ENCODE measurements around the gene ATXN1.

ATXN1 gene

GRCh38 chr6:16471910-16472297 is 289.4 kb downstream of the ATXN1 start:
- no peak overlapping the region for H3K4me3 ChIP-seq (IDR thresholded peaks at IDR 0.05; ENCODE audit: insufficient read depth, low read depth, low read length)
- no peaks in the 10 kb centered on the region for H3K79me2 ChIP-seq (ENCODE audit: insufficient read depth, low read depth)
- H3K9ac ChIP-seq = no peak overlapping the region
- H3K27ac ChIP-seq = peak overlapping the region; percentile 54; the same call in 1 of the 2 replicates
- H4K20me1 ChIP-seq (ENCODE audit: insufficient read depth) = no peaks in the 10 kb centered on the region
- TF ChIP-seq CTCF (conservative IDR thresholded peaks at IDR 0.05; ENCODE audit: low read depth, low read length) = no peak
- H2AFZ ChIP-seq (ENCODE audit: low read depth) = no peak overlapping the region
- peaks cover 72% of the 10 kb centered on the region for H3K4me1 ChIP-seq (ENCODE audit: low read depth, poor library complexity, severe bottlenecking)
- H3K36me3 ChIP-seq (ENCODE audit: insufficient read depth) = no peaks in the 10 kb centered on the region
- no peaks in the 10 kb centered on the region for H3K27me3 ChIP-seq (ENCODE audit: insufficient read depth, low read depth)
- H3K4me2 ChIP-seq = peak overlapping the region; percentile 83

- Histone ChIP-seq H4K20me1 (ENCODE audit: insufficient read depth) (no peaks in the 10 kb centered on the region), H3K79me2 (ENCODE audit: insufficient read depth, low read depth) (no peaks in the 10 kb centered on the region), H3K27ac (peak overlapping the region; percentile 32), H3K4me1 (ENCODE audit: low read depth, poor library complexity, severe bottlenecking) (peaks cover 70% of the 10 kb centered on the region), H2AFZ (ENCODE audit: low read depth) (no peak overlapping the region), H3K4me3 (IDR thresholded peaks at IDR 0.05; ENCODE audit: insufficient read depth, low read depth, low read length) (no peak overlapping the region), H3K36me3 (ENCODE audit: insufficient read depth) (no peaks in the 10 kb centered on the region), H3K27me3 (ENCODE audit: insufficient read depth, low read depth) (no peaks in the 10 kb centered on the region), H3K9ac (no peak overlapping the region), H3K4me2 (peak overlapping the region; percentile 83)
- TF ChIP-seq CTCF (conservative IDR thresholded peaks at IDR 0.05; ENCODE audit: low read depth, low read length) = no peak
Measured at GRCh38 chr6:16471222-16471909, 289.9 kb downstream of the ATXN1 start.

GRCh38 chr6:16470502-16471221 is 290.6 kb downstream of the ATXN1 start:
- H2AFZ ChIP-seq (ENCODE audit: low read depth) = no peak overlapping the region
- peak overlapping the region; percentile 32 for H3K27ac ChIP-seq
- H3K4me2 ChIP-seq = peak overlapping the region; percentile 83
- H3K4me1 ChIP-seq (ENCODE audit: low read depth, poor library complexity, severe bottlenecking) = peaks cover 64% of the 10 kb centered on the region
- no peak overlapping the region for H3K4me3 ChIP-seq (IDR thresholded peaks at IDR 0.05; ENCODE audit: insufficient read depth, low read depth, low read length)
- H3K79me2 ChIP-seq (ENCODE audit: insufficient read depth, low read depth) = no peaks in the 10 kb centered on the region
- H3K27me3 ChIP-seq (ENCODE audit: insufficient read depth, low read depth) = no peaks in the 10 kb centered on the region
- no peaks in the 10 kb centered on the region for H4K20me1 ChIP-seq (ENCODE audit: insufficient read depth)
- H3K9ac ChIP-seq = no peak overlapping the region
- no peaks in the 10 kb centered on the region for H3K36me3 ChIP-seq (ENCODE audit: insufficient read depth)
- no peak for TF ChIP-seq CTCF (conservative IDR thresholded peaks at IDR 0.05; ENCODE audit: low read depth, low read length)

- Histone ChIP-seq H3K4me3 (IDR thresholded peaks at IDR 0.05; ENCODE audit: insufficient read depth, low read depth, low read length) (no peak overlapping the region), H4K20me1 (ENCODE audit: insufficient read depth) (no peaks in the 10 kb centered on the region), H3K36me3 (ENCODE audit: insufficient read depth) (no peaks in the 10 kb centered on the region), H3K9ac (no peak overlapping the region), H3K79me2 (ENCODE audit: insufficient read depth, low read depth) (no peaks in the 10 kb centered on the region), H3K27me3 (ENCODE audit: insufficient read depth, low read depth) (no peaks in the 10 kb centered on the region), H2AFZ (ENCODE audit: low read depth) (no peak overlapping the region), H3K4me2 (no peak overlapping the region), H3K27ac (no peak overlapping the region), H3K4me1 (ENCODE audit: low read depth, poor library complexity, severe bottlenecking) (peaks cover 49% of the 10 kb centered on the region)
- TF ChIP-seq CTCF (conservative IDR thresholded peaks at IDR 0.05; ENCODE audit: low read depth, low read length) = no peak
Measured at GRCh38 chr6:16468991-16469615, 292.2 kb downstream of the ATXN1 start.

All from KMS-11 (cell line).